Spleen (tissue), 7 donors: ENCODE results near the gene ITCH.

ENCODE experiments used
- CTCF ChIP-seq, 11 experiments: fragments of 200-600 bp in 7 of 11; fragments of 450-650 bp in 4 of 11; sonication (generic) in 4 of 11; IDR thresholded peaks in 8 of 11; conservative IDR thresholded peaks in 3 of 11; 1 replicate in 7 of 11; 2 replicates in 4 of 11; pipeline versions ENCODE4 v1.4.0 to v1.8.0; 2016 to 2021; ENCODE audit warnings: antibody characterized with exemption in 11 of 11, inconsistent platforms in 4 of 11, mild to moderate bottlenecking in 1 of 11
- POLR2A ChIP-seq, 3 donors: fragments of 450-650 bp; IDR thresholded peaks; one replicate each; pipeline ENCODE4 v1.5.1; 2017; ENCODE audit warnings: antibody characterized with exemption in 3 of 3, mild to moderate bottlenecking in 1 of 3
- donor health status: DM: no; HTN: no; CAD: no; lungs with moderate emphysema.
- donor health status: DM: no; HTN: no; CAD: no.
- donor health status: DM: no; HTN: no; CAD: no.

DNA sequence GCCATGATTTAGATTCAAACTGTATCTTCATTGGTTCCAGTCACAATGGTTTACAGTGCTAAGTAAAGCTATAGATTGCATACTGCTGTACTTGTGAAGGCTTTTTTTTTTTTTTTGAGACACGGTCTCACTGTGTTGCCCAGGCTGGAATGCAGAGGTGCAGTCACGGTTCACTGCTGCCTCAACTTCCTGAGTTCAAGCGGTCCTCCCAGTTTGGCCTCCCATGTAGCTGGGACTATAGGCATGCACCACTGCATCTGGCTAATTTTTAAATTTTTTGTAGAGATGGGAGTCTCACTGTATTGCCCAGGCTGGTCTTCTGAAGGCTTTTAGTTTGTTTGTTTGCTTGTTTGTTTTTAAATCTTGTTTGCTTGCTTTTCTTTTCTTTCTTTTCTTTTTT lies 24.9 kb downstream of the ITCH start:
- TF ChIP-seq POLR2A (IDR thresholded peaks at IDR 0.05) (no peak), CTCF (IDR thresholded peaks at IDR 0.05 in 8 of 11, conservative IDR thresholded peaks at IDR 0.05 in 3 of 11) (no peak)
